GM12891 (cell line): ENCODE results near the gene GSTO2.

Experiments used
- DNase-seq: peaks from one replicate; pipeline ENCODE4 v3.0.0; 2011; ENCODE audit warnings: low spot score; ENCODE audit not compliant: insufficient read length
- FAIRE-seq: peaks from 2 replicates; lab custom pipeline; 2011; peaks lifted over from hg19 to GRCh38; lab: Jason Lieb, UNC
- PAX5 ChIP-seq: IDR thresholded peaks from 2 replicates; pipeline ENCODE4 v1.6.1; 2011; ENCODE audit warnings: low read length, moderate library complexity, mild to moderate bottlenecking; ENCODE audit not compliant: insufficient read depth, severe bottlenecking
- POLR2A ChIP-seq: IDR thresholded peaks from 2 replicates; pipeline ENCODE4 v1.6.1; 2011; ENCODE audit warnings: low read depth, low read length, control low read depth
- POLR2AphosphoS5 ChIP-seq: IDR thresholded peaks from 2 replicates; pipeline ENCODE4 v1.6.1; 2011; ENCODE audit warnings: low read depth, low read length, control low read depth
- POU2F2 ChIP-seq: IDR thresholded peaks from 2 replicates; pipeline ENCODE4 v1.6.1; 2011; ENCODE audit warnings: low read depth, mild to moderate bottlenecking, control low read depth, low read length, moderate library complexity
- SPI1 ChIP-seq: IDR thresholded peaks from 2 replicates; pipeline ENCODE4 v1.6.1; 2011; ENCODE audit warnings: low read depth, low read length, control low read depth
- TAF1 ChIP-seq: IDR thresholded peaks from 2 replicates; pipeline ENCODE4 v1.6.1; 2011; ENCODE audit warnings: low read depth, low read length, control low read depth

GSTO2 gene

DNA sequence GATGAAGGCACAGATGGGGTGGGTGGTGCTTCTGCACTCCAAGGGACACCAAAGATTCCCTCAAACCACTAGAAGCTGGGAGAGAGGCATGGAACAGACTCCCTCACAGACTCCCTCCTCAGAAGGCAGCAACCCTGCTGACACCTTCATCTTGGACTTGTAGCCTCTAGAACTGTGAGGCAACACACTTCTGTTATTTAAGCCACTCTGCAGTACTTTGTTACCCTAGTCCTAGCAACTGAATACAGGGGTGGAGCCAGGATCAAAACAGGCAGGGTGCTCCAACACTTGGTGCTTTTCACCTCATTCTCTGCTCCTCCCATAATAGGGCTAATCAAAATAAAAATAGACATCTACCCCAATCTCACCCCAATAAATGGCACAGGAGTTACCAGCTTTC, 16.6 kb upstream of the GSTO2 start:
- FAIRE-seq (no peak), DNase-seq (no peak)
- TF ChIP-seq SPI1 (no peak), POLR2A (no peak), POU2F2 (no peak), PAX5 (no peak), POLR2AphosphoS5 (no peak), TAF1 (no peak)

DNA sequence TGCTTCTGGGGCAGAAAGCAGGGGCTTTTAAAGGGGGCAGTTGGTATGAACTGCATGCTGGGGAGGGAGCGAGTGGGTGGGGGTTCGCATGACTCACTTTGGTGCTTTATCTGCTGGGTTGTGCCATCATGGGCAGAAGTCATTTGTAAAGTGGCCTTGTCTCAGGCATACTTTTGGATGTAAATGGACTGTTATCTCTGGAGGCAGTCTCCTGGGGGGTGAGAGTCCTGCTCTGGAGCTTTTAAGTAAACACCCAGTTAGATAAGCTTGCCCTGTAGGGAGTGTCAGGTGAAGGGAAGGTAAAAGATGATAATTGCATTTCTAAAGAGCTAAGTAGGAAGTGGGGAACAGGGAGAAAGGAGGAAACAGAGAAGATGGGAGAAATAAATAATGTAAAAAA, 15.9 kb upstream of the GSTO2 start:
- FAIRE-seq (no peak), DNase-seq (no peak)
- TF ChIP-seq SPI1 = no peak
- TF ChIP-seq TAF1 = no peak
- TF ChIP-seq PAX5 = no peak

DNA sequence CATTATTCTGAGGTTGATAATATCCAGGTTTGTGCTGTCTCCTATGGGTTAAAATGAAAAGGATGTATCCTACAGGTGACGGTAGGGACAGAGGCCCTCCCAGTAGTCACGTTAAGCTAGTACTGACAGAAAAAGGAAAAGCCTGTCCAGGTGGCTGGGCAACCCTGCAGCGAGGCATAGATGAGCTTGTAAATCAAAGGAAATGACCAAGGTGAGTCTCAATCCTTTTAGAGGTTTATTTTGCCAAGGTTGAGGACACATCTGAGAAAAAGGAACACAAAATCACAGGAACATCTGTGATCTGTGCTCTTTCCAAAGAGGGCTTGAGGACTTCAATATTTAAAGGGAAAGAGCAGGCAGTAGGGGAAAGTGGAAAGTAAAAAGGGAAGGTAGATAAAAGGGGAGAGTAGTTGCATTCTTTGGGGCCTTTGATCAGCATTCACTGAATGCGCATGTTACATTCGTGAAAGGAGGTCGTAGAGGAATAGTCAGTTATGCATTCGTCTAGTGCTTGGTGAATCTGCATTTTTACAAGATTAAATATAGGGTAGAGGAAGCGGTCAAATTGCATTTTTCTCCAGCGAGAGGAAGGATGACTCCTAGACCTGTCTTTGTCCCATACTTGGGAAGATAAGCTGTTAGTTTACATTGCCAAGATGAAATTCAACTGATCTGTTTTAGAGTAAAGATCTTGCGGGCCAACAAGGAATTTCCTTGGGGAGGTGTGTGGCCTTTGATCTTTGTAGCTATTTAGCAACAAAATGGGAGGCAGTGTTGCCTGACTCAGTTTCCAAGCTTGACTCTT, 15.2 kb upstream of the GSTO2 start:
- no peak for FAIRE-seq
- DNase-seq = no peak
- TF ChIP-seq POLR2AphosphoS5 = no peak
- no peak for TF ChIP-seq PAX5
- TF ChIP-seq SPI1 = no peak
- no peak for TF ChIP-seq POLR2A
- no peak for TF ChIP-seq POU2F2
- no peak for TF ChIP-seq TAF1

DNA sequence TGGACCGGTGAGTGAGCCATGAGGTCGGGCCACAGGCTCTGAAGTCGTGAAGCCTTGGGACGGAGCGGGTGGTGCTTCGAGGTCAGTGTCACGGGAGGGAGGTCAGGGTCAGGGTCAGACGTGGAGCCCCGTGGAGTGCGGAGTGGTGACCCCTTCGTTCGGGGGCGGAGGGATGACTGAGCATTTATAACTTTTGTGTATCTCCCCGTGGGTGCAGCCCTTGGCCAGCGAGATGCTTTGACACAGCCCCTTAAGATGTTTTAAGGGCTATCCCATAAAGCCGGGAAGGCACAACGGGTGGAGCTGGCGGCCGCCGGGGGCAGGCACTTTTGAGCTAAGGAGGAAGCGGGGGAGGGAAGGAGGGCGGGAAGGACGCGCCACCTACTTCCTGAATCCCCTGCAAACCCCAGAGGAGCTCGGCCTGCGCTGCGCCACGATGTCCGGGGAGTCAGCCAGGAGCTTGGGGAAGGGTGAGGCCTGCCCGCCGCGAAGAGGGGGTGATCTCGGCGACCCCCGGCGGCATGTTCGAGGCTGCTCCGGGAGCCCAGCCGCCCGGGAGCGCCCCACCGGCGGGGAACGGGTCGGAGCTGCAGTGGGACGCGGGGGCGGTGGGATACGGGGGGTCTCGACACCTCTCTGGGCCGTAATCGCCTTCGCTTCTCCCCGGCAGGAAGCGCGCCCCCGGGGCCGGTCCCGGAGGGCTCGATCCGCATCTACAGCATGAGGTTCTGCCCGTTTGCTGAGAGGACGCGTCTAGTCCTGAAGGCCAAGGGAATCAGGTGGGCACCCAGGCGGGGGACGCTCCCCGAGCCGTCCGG, 14.3 kb upstream of the GSTO2 start, which contains the start of gene GSTO1:
GSTO1 (plus strand) TSS at position 400 of the 818 bp plus-strand sequence; CDS start at position 437, 37 bp downstream.
- TF ChIP-seq TAF1 (peak; percentile 86), PAX5 (no peak), POU2F2 (peak; percentile 52; the same call in 1 of the 2 replicates), POLR2AphosphoS5 (peak; percentile 82), SPI1 (peak; percentile 46; the same call in 1 of the 2 replicates), POLR2A (peak; percentile 71)
- DNase-seq = peak; percentile 61
- peak; percentile 77 for FAIRE-seq

DNA sequence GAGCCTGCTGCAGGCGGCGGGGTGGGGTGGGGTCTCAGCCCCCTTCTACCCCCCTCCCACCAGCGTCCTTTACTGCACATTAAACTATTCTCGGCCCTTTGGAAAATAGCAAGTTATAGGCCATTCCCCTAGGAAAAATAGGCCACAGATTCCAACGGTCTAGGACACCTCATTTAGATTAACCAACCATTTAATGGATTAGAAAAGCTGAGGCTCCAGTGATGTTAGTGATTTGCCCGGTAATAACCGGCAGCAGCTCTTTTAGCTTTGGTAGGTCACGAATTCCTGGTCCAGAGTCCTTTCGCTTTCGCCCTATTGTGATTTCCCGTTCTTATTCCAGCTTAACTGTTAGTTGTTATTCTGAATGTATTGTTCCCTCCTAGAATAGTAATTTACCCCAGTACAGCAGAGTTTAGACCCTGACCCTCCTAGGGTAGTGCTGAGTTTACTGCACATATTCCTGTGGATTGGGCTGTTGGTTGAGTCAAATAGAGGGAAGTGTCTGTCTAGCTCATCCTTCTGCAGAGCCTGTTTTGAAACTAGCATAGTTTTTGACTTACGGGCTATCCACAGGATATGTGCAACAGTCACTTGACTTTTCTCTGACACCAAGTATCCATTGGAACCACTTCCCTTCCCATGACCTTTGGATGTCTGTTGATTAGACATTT, 13.5 kb upstream of the GSTO2 start:
- no peak for FAIRE-seq
- TF ChIP-seq POLR2A = no peak
- TF ChIP-seq SPI1 = peak; percentile 17; the same call in 1 of the 2 replicates
- no peak for DNase-seq

DNA sequence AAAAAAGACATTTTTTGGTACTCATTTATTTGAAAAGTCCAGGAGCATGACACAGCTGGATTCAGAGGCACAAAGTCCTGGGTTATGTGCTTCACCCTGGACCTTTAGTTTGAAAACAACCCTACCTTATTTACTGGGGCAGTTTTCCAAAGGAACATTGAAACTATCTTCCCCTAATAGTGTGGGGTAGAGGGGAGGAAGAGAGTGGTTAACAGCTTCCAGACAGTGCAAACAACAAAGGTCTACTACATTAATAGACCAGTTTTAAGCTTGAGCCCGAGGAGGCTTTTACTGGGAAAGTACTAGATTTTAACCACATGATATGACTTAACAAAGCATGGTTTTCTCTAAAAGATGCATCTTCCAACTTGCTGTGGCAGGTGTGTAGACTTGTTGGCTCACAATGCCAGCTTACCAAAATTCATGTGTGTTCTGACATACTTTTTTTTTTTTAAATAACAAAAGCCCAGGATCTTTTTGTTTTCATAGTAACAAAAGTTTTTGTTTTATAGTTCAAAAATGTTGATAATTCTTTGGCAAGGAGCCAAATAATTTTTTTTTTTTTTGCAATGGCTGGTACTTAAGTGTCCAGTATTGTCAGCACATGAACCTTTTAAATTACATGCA, 12.5 kb upstream of the GSTO2 start:
- DNase-seq = no peak
- FAIRE-seq = no peak
- no peak for TF ChIP-seq POLR2AphosphoS5
- no peak for TF ChIP-seq POU2F2
- no peak for TF ChIP-seq TAF1
- no peak for TF ChIP-seq POLR2A
- TF ChIP-seq PAX5 = no peak
- TF ChIP-seq SPI1 = no peak

DNA sequence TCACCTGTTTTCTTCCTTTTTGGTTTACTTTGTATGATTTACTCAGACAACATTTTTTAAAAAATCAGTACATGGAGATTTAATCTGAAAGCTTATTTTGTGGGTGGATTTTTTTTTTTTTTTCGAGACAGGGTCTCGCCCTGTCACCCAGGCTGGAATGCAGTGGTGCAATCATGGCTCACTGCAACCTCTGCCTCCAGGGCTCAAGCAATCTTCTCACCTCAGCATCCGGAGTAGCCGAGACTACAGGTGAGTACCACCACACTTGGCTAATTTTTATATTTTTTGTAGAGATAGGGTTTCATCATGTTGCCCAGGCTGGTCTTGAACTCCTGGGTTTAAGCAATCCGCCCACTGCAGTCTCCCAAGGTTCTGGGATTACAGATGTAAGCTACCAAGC, 11.7 kb upstream of the GSTO2 start:
- DNase-seq (no peak), FAIRE-seq (no peak)
- TF ChIP-seq PAX5 (no peak), POLR2AphosphoS5 (no peak), TAF1 (no peak), POU2F2 (no peak), POLR2A (no peak), SPI1 (no peak)

DNA sequence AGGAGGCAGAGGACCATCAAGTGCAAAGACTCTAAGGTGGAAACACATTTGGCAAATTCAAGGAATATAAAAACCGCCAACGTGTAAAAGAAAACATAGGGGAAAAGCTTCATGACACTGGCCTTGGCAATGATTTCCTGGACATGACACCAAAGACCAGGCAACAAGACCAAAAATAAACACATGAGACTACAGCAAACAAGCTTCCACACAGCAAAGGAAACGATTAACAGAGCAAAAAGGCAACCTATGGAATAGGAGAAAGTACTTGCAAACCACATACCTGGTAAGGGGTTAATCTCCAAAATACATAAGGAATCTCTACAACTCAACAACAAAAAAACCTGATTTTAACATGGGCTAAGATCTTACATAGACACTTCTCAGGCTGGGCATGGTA, 10.8 kb upstream of the GSTO2 start:
- FAIRE-seq = no peak
- no peak for TF ChIP-seq SPI1
- no peak for TF ChIP-seq POLR2A
- TF ChIP-seq POLR2AphosphoS5 = no peak
- TF ChIP-seq TAF1 = no peak
- TF ChIP-seq PAX5 = no peak
- no peak for TF ChIP-seq POU2F2
- DNase-seq = no peak

DNA sequence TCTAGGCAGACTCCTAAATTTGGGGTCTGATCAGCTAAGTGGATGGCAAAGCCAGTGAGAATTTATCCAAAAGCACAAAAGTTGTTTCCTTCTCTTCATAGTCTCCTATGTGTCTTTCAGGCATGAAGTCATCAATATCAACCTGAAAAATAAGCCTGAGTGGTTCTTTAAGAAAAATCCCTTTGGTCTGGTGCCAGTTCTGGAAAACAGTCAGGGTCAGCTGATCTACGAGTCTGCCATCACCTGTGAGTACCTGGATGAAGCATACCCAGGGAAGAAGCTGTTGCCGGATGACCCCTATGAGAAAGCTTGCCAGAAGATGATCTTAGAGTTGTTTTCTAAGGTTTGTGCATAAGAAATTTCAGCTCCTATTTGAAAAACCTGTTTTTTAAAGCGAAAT, 9.5 kb upstream of the GSTO2 start:
- FAIRE-seq (peak; percentile 40), DNase-seq (no peak)

More for the DNA sequence above, 9.5 kb upstream of the GSTO2 start:
- TF ChIP-seq POU2F2 (no peak), PAX5 (no peak)
